OCI-LY7 (cell line): ENCODE results near the gene BAIAP2.

Source experiments
- CTCF ChIP-seq: fragments of 200-600 bp; sonication (generic); conservative IDR thresholded peaks from 2 replicates; pipeline ENCODE4 v1.5.1; 2014; ENCODE audit warnings: mild to moderate bottlenecking, antibody characterized with exemption, low read length, moderate library complexity, mixed read lengths
- EZH2phosphoT487 ChIP-seq: fragments of 200-600 bp; sonication (generic); IDR thresholded peaks from 2 replicates; pipeline ENCODE4 v1.6.1; 2018; ENCODE audit warnings: low read depth, borderline replicate concordance, mild to moderate bottlenecking, mixed run types, antibody characterized with exemption, low read length, moderate library complexity, mixed read lengths

- no peak for TF ChIP-seq CTCF
- TF ChIP-seq EZH2phosphoT487: no peak
These were observed 87.1 kb downstream of the BAIAP2 start for GRCh38 chr17:81121841-81122733.
